Mesothelial cell of epicardium (in vitro differentiated cells): ENCODE measurements around the gene KLHL15. TPM values are rescaled to one million over a fixed set of nuclear protein-coding genes. Genes with fewer than 3 reads are reported as not detected.

Source experiments
- DNase-seq, 2 experiments: peaks; one replicate each; pipeline ENCODE4 v3.0.0; 2021; ENCODE audit warnings: low spot score in 2 of 2; ENCODE audit not compliant: unreplicated experiment in 2 of 2
- H3K27ac Mint-ChIP-seq: 2 replicates; pipeline ENCODE4 v1.8.0; 2021; ENCODE audit warnings: mixed read lengths
- H3K27me3 Mint-ChIP-seq: 2 replicates; pipeline ENCODE4 v1.8.0; 2021; ENCODE audit warnings: low read depth, mixed read lengths
- H3K36me3 Mint-ChIP-seq: 2 replicates; pipeline ENCODE4 v1.8.0; 2021; ENCODE audit warnings: mixed read lengths
- H3K4me1 Mint-ChIP-seq: 2 replicates; pipeline ENCODE4 v1.8.0; 2021; ENCODE audit warnings: mixed read lengths
- H3K4me3 Mint-ChIP-seq: 2 replicates; pipeline ENCODE4 v1.8.0; 2021; ENCODE audit warnings: mild to moderate bottlenecking, moderate library complexity, mixed read lengths
- H3K9me3 Mint-ChIP-seq: 2 replicates; pipeline ENCODE4 v1.8.0; 2021; ENCODE audit warnings: mixed read lengths
- total RNA-seq: library from RNA; stranded (reverse); gene quantifications from 3 replicates; pipeline ENCODE4 v1.2.1, GENCODE V29; 2021
- TF ChIP-seq, protein P1 (sequence below): fragments of 200-600 bp; sonication (generic); IDR thresholded peaks from one replicate; pipeline ENCODE4 v1.5.0; 2021; ENCODE audit warnings: antibody characterized with exemption; ENCODE audit not compliant: unreplicated experiment

KLHL15 gene
- total RNA-seq, 1 donor from 2014 or later, result 21.9 TPM

DNA sequence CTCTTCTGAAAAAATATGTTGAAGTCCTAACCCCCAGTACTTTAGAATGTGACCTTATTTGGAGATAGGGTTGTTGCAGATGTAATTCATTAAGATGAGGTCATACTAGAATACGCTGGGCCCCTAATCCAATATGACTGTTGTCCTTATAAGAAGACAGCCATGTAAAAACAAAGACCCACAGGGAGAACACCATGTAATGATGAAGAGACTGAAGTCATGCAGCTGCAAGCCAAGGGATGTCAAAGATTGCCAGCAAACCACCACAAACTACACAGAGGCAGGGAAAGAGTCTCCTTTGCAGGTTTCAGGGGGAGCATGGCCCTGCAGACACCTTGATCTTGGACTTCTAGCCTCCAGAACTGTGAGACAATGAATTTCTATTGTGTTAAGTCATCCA lies 81.8 kb downstream of the KLHL15 start:
- no peaks in the 10 kb centered on the region for H3K36me3 Mint-ChIP-seq
- TF ChIP-seq, protein P1, sequence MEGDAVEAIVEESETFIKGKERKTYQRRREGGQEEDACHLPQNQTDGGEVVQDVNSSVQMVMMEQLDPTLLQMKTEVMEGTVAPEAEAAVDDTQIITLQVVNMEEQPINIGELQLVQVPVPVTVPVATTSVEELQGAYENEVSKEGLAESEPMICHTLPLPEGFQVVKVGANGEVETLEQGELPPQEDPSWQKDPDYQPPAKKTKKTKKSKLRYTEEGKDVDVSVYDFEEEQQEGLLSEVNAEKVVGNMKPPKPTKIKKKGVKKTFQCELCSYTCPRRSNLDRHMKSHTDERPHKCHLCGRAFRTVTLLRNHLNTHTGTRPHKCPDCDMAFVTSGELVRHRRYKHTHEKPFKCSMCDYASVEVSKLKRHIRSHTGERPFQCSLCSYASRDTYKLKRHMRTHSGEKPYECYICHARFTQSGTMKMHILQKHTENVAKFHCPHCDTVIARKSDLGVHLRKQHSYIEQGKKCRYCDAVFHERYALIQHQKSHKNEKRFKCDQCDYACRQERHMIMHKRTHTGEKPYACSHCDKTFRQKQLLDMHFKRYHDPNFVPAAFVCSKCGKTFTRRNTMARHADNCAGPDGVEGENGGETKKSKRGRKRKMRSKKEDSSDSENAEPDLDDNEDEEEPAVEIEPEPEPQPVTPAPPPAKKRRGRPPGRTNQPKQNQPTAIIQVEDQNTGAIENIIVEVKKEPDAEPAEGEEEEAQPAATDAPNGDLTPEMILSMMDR, result no peak
- H3K4me3 Mint-ChIP-seq, result no peak overlapping the region
- H3K27ac Mint-ChIP-seq, result no peak overlapping the region
- peaks cover 13% of the 10 kb centered on the region for H3K4me1 Mint-ChIP-seq
- DNase-seq, result no peak
- no peaks in the 10 kb centered on the region for H3K9me3 Mint-ChIP-seq
- H3K27me3 Mint-ChIP-seq, result no peaks in the 10 kb centered on the region

DNA sequence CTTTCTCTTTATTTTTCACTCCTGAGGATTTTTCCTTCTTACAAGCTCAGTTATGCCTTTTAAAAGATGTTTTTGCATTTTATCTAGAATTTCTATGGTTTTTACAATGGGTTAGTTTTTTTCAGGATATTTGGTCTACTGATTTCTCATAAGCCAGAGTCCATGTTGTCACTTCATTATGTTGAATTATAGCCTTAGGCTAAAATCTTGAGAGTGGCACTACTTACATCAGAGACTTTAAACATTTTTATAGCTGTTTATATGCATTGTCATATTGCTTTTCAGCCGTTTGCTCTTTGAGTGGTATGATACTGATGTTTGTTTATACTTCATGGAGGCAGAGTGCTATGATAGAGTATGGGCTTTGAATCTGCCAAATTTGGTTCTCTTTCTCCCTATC lies 82.8 kb downstream of the KLHL15 start:
- Mint-ChIP-seq H3K27ac (no peak overlapping the region), H3K27me3 (no peaks in the 10 kb centered on the region), H3K36me3 (no peaks in the 10 kb centered on the region), H3K9me3 (no peaks in the 10 kb centered on the region), H3K4me3 (no peak overlapping the region), H3K4me1 (peaks cover 13% of the 10 kb centered on the region)
- no peak for DNase-seq
- TF ChIP-seq, protein P1, result no peak

DNA sequence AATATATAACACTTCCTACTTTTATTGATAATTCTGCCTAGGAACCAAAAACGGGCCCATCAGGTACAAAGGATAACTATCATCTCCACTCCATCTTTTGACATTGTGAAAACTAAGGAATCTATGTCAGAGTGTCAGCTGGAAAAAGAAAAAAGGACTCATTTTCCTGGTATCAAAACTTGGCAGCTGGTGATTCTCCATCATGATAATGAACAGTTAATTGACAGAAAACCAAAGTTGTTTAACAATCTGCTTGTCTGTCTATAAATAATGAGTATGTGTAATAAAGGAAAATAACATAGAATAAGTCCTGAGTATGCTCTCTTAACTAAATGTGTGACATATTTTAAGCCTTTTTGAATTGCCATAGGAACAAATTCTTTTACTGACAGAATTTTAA lies 87.8 kb downstream of the KLHL15 start:
- Mint-ChIP-seq H3K9me3 (no peaks in the 10 kb centered on the region), H3K27me3 (no peaks in the 10 kb centered on the region), H3K27ac (no peak overlapping the region), H3K4me1 (peaks cover 13% of the 10 kb centered on the region), H3K4me3 (no peak overlapping the region), H3K36me3 (no peaks in the 10 kb centered on the region)
- DNase-seq, result no peak
- TF ChIP-seq, protein P1, result no peak

DNA sequence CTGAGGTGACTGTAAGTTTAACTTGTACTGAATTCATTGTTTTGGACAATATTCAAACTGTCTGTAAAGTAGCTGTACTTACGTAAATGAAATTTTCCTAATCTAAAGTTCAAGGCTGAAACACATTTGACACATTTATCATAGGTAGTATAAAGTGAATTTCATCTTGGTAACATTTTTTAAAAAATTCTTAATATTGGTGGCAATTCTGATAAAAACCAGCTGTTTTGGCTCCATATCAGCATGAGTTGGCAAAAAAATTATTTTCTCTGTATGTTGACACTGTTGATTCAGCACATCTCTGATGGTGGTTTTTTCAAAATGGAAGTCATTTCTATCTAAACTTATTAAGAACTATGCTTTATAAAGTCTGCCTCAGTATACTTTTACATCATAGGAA lies 88.3 kb downstream of the KLHL15 start:
- no peaks in the 10 kb centered on the region for H3K9me3 Mint-ChIP-seq
- no peak for DNase-seq
- TF ChIP-seq, protein P1, result no peak
- H3K27ac Mint-ChIP-seq, result no peak overlapping the region
- H3K4me1 Mint-ChIP-seq, result peaks cover 12% of the 10 kb centered on the region
- H3K4me3 Mint-ChIP-seq, result no peak overlapping the region
- H3K27me3 Mint-ChIP-seq, result no peaks in the 10 kb centered on the region
- H3K36me3 Mint-ChIP-seq, result no peaks in the 10 kb centered on the region

DNA sequence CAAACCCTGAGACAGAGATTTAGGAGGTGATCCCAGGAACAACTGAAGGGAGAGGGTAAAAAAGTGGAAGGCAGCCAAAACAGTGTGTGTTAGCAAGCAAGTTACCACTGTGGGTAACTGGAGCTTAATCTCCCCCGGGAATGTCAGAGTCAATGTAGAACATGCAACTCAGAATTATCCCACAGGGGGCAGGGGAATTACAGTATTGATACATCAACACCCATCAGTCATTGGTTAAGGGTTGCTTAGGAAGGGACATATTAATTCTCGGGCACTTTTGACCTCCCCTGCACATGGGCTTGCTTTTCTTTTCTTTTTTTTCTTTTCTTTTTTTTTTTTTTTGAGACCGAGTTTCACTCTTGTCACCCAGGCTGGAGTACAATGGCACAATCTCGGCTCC lies 89.9 kb downstream of the KLHL15 start:
- Mint-ChIP-seq H3K4me3 (no peak overlapping the region), H3K9me3 (no peaks in the 10 kb centered on the region), H3K4me1 (peaks cover 8% of the 10 kb centered on the region), H3K27me3 (no peaks in the 10 kb centered on the region), H3K36me3 (no peaks in the 10 kb centered on the region), H3K27ac (no peak overlapping the region)
- TF ChIP-seq, protein P1, result no peak
- no peak for DNase-seq

DNA sequence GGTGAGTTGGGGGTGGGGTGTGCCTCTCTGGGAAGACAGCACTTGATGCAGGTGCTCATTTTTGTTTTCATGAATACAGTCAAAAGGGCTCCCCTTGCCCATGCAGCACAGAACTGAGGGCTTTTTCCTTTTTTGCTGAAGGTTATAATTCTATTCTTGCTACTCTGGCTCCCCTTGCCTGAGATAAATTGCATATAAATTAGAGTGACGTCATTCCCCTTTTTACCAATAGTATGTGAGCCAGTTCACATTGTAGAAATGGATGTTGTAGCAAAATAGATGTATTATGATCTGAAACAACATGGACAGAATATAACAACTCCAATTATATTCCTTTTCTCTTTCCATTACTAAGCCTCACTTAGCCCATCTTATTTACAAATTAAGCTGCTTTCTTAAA lies 90.8 kb downstream of the KLHL15 start:
- no peak overlapping the region for H3K4me3 Mint-ChIP-seq
- DNase-seq, result no peak
- H3K4me1 Mint-ChIP-seq, result peaks cover 12% of the 10 kb centered on the region
- H3K9me3 Mint-ChIP-seq, result no peaks in the 10 kb centered on the region
- H3K36me3 Mint-ChIP-seq, result no peaks in the 10 kb centered on the region
- H3K27me3 Mint-ChIP-seq, result no peaks in the 10 kb centered on the region
- no peak overlapping the region for H3K27ac Mint-ChIP-seq
- TF ChIP-seq, protein P1, result no peak
